GM12873 (cell line): Measurements from ENCODE around the gene ASB7.

Experiments used
- TF ChIP-seq, protein P1 (sequence below): IDR thresholded peaks from 2 replicates; pipeline ENCODE4 v1.5.1; 2012; ENCODE audit warnings: low read depth, mild to moderate bottlenecking, moderate library complexity, low read length, control low read depth; ENCODE audit not compliant: insufficient read depth; ENCODE audit errors: missing control alignments

ASB7 gene

DNA sequence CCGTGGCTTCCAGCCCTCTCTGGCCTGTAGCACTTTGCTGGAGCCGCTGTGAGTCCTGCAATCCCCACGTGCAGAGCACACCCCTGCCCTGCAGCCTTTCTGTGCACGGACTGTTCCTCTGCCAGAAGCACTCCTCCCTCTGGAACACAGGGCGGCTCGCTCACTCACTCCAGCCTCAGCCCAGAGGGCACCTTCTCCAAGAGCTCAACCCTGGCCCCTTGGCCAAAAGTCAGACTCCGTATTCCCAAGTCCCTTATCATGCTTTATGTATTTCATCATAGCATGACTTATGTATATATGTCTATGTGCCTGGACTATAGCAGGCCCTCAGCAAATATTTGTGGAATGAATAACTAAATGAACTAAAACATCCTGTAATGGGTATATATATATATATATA, 63.2 kb downstream of the ASB7 start:
- TF ChIP-seq, protein P1, sequence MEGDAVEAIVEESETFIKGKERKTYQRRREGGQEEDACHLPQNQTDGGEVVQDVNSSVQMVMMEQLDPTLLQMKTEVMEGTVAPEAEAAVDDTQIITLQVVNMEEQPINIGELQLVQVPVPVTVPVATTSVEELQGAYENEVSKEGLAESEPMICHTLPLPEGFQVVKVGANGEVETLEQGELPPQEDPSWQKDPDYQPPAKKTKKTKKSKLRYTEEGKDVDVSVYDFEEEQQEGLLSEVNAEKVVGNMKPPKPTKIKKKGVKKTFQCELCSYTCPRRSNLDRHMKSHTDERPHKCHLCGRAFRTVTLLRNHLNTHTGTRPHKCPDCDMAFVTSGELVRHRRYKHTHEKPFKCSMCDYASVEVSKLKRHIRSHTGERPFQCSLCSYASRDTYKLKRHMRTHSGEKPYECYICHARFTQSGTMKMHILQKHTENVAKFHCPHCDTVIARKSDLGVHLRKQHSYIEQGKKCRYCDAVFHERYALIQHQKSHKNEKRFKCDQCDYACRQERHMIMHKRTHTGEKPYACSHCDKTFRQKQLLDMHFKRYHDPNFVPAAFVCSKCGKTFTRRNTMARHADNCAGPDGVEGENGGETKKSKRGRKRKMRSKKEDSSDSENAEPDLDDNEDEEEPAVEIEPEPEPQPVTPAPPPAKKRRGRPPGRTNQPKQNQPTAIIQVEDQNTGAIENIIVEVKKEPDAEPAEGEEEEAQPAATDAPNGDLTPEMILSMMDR = no peak

DNA sequence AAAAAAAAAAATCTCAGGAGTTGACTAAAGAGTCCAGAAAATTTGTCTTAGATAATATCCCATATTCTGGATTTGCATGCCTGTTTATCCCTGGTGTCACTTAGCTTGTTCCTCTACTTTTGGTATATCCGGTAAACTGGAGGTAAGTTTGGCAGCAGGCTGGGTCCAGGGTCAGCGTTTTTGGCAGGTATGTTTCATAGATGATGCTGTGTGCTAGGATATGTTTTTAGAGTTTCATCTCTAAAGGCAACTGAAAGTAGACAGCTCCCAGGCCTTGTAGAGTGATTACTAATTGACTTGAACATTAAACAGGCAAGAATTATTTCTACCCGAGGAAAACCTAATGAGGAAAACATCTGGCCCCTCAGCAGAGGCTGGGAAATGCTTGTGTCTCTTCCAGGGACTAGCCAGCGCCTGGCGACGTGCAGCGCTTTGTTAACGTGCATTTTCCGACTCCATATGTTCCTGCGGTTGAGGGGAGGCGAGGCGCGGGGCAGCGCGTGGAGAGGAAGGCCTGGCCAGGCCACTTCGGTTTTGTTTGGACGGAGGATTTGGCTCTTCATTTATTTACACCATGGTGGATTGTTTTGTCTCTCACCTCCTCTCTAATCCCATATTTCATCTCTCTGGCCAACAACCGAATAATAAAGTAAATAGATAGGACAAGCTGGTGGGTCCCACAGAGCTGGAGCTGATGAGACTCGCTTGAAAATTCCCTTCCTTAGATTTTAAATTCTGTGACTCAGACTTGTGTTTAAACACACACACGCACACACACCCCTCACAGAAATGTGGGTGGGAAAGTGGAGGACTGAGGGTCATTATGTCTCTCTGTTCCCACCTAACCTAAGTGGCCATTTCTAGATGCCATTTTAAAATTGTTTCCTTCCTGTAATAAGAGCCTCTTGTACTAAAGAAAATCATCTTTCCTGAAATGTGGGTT, 65.3 kb downstream of the ASB7 start:
- TF ChIP-seq, protein P1 = no peak

DNA sequence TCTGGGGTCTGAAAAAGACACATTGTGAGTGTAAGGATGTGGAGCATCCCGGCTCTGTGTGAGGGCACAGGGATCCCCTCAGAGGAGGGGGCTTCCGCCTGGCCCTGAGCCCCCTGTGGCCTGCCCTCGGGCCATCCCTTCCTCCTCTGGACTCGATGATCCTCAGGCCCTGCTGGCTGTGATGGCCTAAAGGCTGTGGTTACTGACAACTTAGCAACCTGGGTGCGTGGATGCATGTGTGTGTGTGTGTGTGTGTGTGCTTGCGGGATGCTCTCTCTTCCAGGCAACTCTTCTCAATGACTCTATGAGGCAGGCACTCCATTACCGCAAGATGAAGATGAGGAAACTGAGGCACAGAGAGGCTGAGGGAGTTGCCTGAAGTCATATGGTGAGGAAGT, 66.0 kb downstream of the ASB7 start:
- TF ChIP-seq, protein P1 = no peak

DNA sequence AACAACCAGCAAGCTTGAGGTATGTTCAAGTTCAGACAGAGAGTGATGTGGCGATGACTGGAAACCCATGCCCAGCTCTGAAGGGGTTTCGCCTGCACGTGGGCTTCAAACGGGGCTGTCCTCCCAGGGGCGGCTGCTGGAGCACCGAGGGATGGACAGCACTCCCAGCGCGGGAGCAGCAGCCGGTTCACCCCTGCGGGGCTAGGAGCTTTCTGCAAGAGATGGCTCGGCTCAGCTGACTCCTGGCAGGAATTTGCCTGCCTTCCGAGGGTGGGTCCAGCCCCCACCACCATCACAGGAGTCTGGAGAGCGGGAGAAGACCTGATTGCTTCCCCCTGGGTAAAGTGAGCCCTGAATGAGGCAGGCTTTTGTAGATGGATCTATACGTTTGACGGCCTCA, 66.9 kb downstream of the ASB7 start:
- TF ChIP-seq, protein P1 = no peak

DNA sequence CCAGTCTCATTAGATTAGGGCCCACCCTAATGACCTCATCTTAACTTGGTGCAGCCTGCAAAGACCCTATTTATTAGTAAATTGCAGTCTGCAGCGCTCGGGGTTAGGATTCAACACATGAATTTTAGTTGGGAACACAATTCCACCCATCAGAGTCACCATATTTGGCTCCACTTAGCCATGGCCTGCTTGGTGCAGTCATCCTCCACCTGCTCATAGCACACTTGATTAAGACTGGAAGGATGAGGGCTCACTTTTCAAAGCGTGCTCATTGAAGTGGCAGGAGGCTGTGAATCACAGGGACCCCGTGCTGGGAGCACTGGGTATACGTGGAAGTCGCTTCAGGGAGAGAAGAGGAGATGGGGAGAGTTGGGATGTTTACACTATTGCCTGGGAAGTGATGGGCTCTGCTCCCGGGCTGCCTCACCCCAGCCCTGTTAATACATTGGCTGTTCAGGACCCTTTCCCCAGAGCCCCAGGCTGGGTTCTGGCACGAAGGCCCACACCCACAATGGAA, 68.2 kb downstream of the ASB7 start:
- TF ChIP-seq, protein P1 = no peak

DNA sequence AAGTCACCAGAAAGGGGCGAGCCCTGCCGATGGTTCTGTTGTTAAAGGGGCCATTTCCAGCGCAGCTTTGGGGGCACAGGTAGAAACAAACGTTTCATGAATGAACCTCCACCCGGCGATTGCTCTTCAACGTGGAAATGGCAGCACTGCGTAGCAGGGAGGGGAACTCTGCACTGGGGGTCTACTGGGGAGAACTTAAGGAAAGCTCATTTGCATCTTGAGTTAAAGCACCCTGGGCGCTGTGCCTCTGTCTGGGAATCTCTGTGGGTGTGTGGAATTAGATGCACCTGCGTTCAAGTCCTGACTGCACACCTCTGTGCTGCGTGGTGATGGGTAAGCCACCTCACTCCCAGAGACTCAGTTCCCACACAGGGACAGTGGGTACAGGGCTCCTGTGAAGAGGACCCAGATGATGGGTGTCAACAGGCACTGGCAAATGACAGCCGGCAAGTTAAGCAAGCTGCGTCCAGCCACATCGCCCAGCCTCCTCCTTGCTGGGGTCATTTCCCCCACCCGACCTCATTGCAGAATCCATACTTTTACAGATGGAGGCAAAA, 68.8 kb downstream of the ASB7 start:
- TF ChIP-seq, protein P1 = no peak

DNA sequence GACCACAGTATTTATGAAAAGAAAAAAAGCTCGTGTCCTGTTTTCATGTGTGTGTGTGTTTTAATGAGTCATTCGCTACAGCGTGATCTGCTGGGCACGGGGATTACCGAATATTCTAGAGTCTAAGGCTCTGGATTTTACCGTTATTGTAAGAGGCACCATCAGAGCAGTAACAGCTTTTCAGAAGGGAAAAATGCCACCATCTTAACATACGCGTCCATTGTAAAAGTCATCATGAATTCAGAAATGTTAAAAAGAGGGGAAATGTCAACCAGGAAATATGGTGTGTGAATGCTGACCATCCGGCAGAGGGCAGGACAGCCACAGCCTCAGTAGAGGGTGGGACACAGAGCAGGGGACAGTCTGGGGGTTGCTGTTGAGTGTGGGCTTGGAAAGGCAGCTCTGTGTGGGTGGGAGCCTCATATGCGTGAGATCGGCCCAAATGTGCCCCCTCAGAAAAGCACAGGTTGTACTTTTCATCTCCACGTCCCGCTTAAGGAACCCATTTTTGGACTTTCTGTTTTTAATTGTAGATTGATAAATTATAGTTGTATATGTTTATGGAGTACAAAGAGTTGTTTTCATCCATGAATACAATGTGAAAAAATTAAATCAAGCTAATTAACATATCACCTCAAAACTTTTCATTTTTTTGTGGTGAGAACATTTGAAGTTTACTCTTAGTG, 69.6 kb downstream of the ASB7 start:
- TF ChIP-seq, protein P1 = peak; percentile 33
